Mesendoderm (in vitro differentiated cells): Measurements from ENCODE around the gene GATA2.

Experiments
- DNase-seq: peaks from one replicate; pipeline ENCODE4 v3.0.0; 2013
- H2AK5ac ChIP-seq: 2 replicates; pipeline ENCODE4 v1.6.1; 2013; ENCODE audit warnings: low read length, inconsistent platforms
- H2BK120ac ChIP-seq: 2 replicates; pipeline ENCODE4 v1.6.1; 2013; ENCODE audit warnings: low read depth, mild to moderate bottlenecking, low read length, moderate library complexity, mixed read lengths
- H2BK15ac ChIP-seq: replicated peaks from 2 replicates; pipeline ENCODE4 v1.6.1; 2013; ENCODE audit warnings: low read depth, mild to moderate bottlenecking, moderate library complexity
- H2BK5ac ChIP-seq: 2 replicates; pipeline ENCODE4 v1.6.1; 2013; ENCODE audit warnings: low read length, inconsistent platforms
- H3K18ac ChIP-seq: 2 replicates; pipeline ENCODE4 v1.6.1; 2013; ENCODE audit warnings: mild to moderate bottlenecking, low read length, mixed read lengths
- H3K23ac ChIP-seq: one replicate; pipeline ENCODE4 v1.6.1; 2013; ENCODE audit warnings: low read length
- H3K27ac ChIP-seq: 2 replicates; pipeline ENCODE4 v1.5.1; 2013; ENCODE audit warnings: low read depth, mild to moderate bottlenecking, inconsistent platforms, low read length, moderate library complexity
- H3K27me3 ChIP-seq: 2 replicates; pipeline ENCODE4 v1.6.1; 2013; ENCODE audit warnings: low read length, control low read depth, mild to moderate bottlenecking, inconsistent platforms; ENCODE audit not compliant: insufficient read depth, poor library complexity
- H3K36me3 ChIP-seq: 2 replicates; pipeline ENCODE4 v1.6.1; 2013; ENCODE audit warnings: low read length, inconsistent platforms; ENCODE audit not compliant: control insufficient read depth, insufficient read depth
- H3K4ac ChIP-seq: one replicate; pipeline ENCODE4 v1.6.1; 2013; ENCODE audit warnings: low read depth, mild to moderate bottlenecking, low read length, moderate library complexity
- H3K4me1 ChIP-seq: 2 replicates; pipeline ENCODE4 v1.6.1; 2013; ENCODE audit warnings: low read depth, low read length, inconsistent platforms; ENCODE audit not compliant: control insufficient read depth
- H3K4me2 ChIP-seq: 2 replicates; pipeline ENCODE4 v1.6.1; 2013; ENCODE audit warnings: low read length
- H3K4me3 ChIP-seq: 2 replicates; pipeline ENCODE4 v1.5.1; 2013; ENCODE audit warnings: mild to moderate bottlenecking, low read length
- H3K56ac ChIP-seq: one replicate; pipeline ENCODE4 v1.6.1; 2013; ENCODE audit warnings: low read length
- H3K79me1 ChIP-seq: 2 replicates; pipeline ENCODE4 v1.6.1; 2013; ENCODE audit warnings: low read length, inconsistent platforms
- H3K79me2 ChIP-seq: 2 replicates; pipeline ENCODE4 v1.6.1; 2013; ENCODE audit warnings: mild to moderate bottlenecking, low read length; ENCODE audit not compliant: control insufficient read depth, insufficient read depth
- H3K9ac ChIP-seq: 2 replicates; pipeline ENCODE4 v1.6.1; 2013; ENCODE audit warnings: low read length, inconsistent platforms
- H4K5ac ChIP-seq: one replicate; pipeline ENCODE4 v1.6.1; 2013; ENCODE audit warnings: low read length
- H4K8ac ChIP-seq: one replicate; pipeline ENCODE4 v1.6.1; 2013; ENCODE audit warnings: low read depth, mild to moderate bottlenecking, control low read depth, low read length, moderate library complexity
- WGBS: extraction: QIAGEN DNeasy Blood & Tissue Kit; methylation state at CpG from one replicate; pipeline ENCODE4 v1.1.7; 2013; ENCODE audit warnings: low lambda C conversion rate, missing lambda C conversion rate; ENCODE audit not compliant: insufficient coverage; ENCODE audit errors: extremely low coverage; 5-methylcytosine and 5-hydroxymethylcytosine counted together

Gene GATA2

GRCh38 chr3:128468791-128469527 lies 24.0 kb downstream of the GATA2 start:
- H3K79me2 ChIP-seq = no peaks in the 10 kb centered on the region
- no peak overlapping the region for H3K18ac ChIP-seq
- H3K4ac ChIP-seq = no peak overlapping the region
- no peak overlapping the region for H3K4me3 ChIP-seq
- H2BK15ac ChIP-seq = no peak overlapping the region
- H3K27ac ChIP-seq = no peak overlapping the region
- H3K36me3 ChIP-seq = no peaks in the 10 kb centered on the region
- H2BK5ac ChIP-seq = no peak overlapping the region
- H3K27me3 ChIP-seq = peaks cover 16% of the 10 kb centered on the region
- DNase-seq = no peak
- no peak overlapping the region for H4K8ac ChIP-seq
- no CpG with 5 or more reads among the region's 10 CpGs for WGBS
- no peak overlapping the region for H3K4me2 ChIP-seq
- no peak overlapping the region for H2BK120ac ChIP-seq
- no peaks in the 10 kb centered on the region for H3K79me1 ChIP-seq
- H4K5ac ChIP-seq = no peak overlapping the region
- H3K4me1 ChIP-seq = peaks cover 2% of the 10 kb centered on the region
- H3K23ac ChIP-seq = no peak overlapping the region
- H2AK5ac ChIP-seq = peak overlapping the region; percentile 3
- H3K9ac ChIP-seq = no peak overlapping the region
- no peak overlapping the region for H3K56ac ChIP-seq

GRCh38 chr3:128468285-128468790 lies 24.7 kb downstream of the GATA2 start:
- peak; percentile 59 for DNase-seq
- Histone ChIP-seq H2AK5ac (no peak overlapping the region), H3K36me3 (no peaks in the 10 kb centered on the region), H3K4me3 (no peak overlapping the region), H3K18ac (no peak overlapping the region), H3K4me2 (no peak overlapping the region), H4K8ac (no peak overlapping the region), H4K5ac (no peak overlapping the region), H3K9ac (no peak overlapping the region), H3K4ac (no peak overlapping the region), H3K79me2 (no peaks in the 10 kb centered on the region), H3K23ac (no peak overlapping the region), H2BK15ac (no peak overlapping the region), H2BK120ac (no peak overlapping the region), H3K56ac (no peak overlapping the region), H3K27me3 (peaks cover 10% of the 10 kb centered on the region), H2BK5ac (no peak overlapping the region), H3K27ac (no peak overlapping the region), H3K79me1 (no peaks in the 10 kb centered on the region), H3K4me1 (peaks cover 2% of the 10 kb centered on the region)
- no CpG with 5 or more reads among the region's 17 CpGs for WGBS

- no peak within 1 kb of the TSS for H3K56ac ChIP-seq
- H3K23ac ChIP-seq = no peak within 1 kb of the TSS
- no peak within 1 kb of the TSS for H3K9ac ChIP-seq
- no peak within 1 kb of the TSS for H3K4ac ChIP-seq
- no CpG with 5 or more reads among the region's 14 CpGs for WGBS
- H3K27ac ChIP-seq = no peak within 1 kb of the TSS
- H3K18ac ChIP-seq = no peak within 1 kb of the TSS
- H3K36me3 ChIP-seq = no peaks in the 10 kb centered on the region
- H3K27me3 ChIP-seq = peaks cover 6% of the 10 kb centered on the region
- no peaks in the 10 kb centered on the region for H3K79me1 ChIP-seq
- H2AK5ac ChIP-seq = no peak within 1 kb of the TSS
- no peak for DNase-seq
- no peak within 1 kb of the TSS for H3K4me3 ChIP-seq
- no peak within 1 kb of the TSS for H2BK15ac ChIP-seq
- H3K4me1 ChIP-seq = peaks cover 2% of the 10 kb centered on the region
- H2BK120ac ChIP-seq = no peak within 1 kb of the TSS
- no peaks in the 10 kb centered on the region for H3K79me2 ChIP-seq
- no peak within 1 kb of the TSS for H2BK5ac ChIP-seq
- no peak within 1 kb of the TSS for H4K5ac ChIP-seq
- no peak within 1 kb of the TSS for H4K8ac ChIP-seq
- H3K4me2 ChIP-seq = no peak within 1 kb of the TSS
These were observed 26.0 kb downstream of the GATA2 start, which contains the start of gene DNAJB8 for GRCh38 chr3:128466840-128467541. DNAJB8 (minus strand) TSS chr3:128466890; CDS start chr3:128463245, 3,645 bp downstream.

- H4K5ac ChIP-seq = no peak overlapping the region
- no peaks in the 10 kb centered on the region for H3K36me3 ChIP-seq
- H2BK120ac ChIP-seq = no peak overlapping the region
- H3K4me3 ChIP-seq = no peak overlapping the region
- no peak overlapping the region for H3K23ac ChIP-seq
- H2AK5ac ChIP-seq = no peak overlapping the region
- H3K18ac ChIP-seq = no peak overlapping the region
- no peak overlapping the region for H3K9ac ChIP-seq
- H3K79me1 ChIP-seq = no peaks in the 10 kb centered on the region
- no peak for DNase-seq
- H3K4me1 ChIP-seq = peaks cover 2% of the 10 kb centered on the region
- H4K8ac ChIP-seq = no peak overlapping the region
- H3K79me2 ChIP-seq = no peaks in the 10 kb centered on the region
- no peak overlapping the region for H2BK15ac ChIP-seq
- H3K27ac ChIP-seq = no peak overlapping the region
- no peak overlapping the region for H3K4ac ChIP-seq
- H3K27me3 ChIP-seq = no peaks in the 10 kb centered on the region
- no CpG with 5 or more reads among the region's 1 CpG for WGBS
- H3K4me2 ChIP-seq = no peak overlapping the region
- no peak overlapping the region for H3K56ac ChIP-seq
- no peak overlapping the region for H2BK5ac ChIP-seq
These were observed 28.3 kb downstream of the GATA2 start for GRCh38 chr3:128464702-128465101.

- Histone ChIP-seq H3K4ac (no peak overlapping the region), H2AK5ac (no peak overlapping the region), H2BK120ac (no peak overlapping the region), H3K27ac (no peak overlapping the region), H4K5ac (no peak overlapping the region), H3K27me3 (no peaks in the 10 kb centered on the region), H2BK15ac (no peak overlapping the region), H3K18ac (no peak overlapping the region), H4K8ac (no peak overlapping the region), H3K4me1 (peaks cover 2% of the 10 kb centered on the region), H3K4me3 (no peak overlapping the region), H3K9ac (no peak overlapping the region), H3K79me1 (no peaks in the 10 kb centered on the region), H2BK5ac (no peak overlapping the region), H3K56ac (no peak overlapping the region), H3K79me2 (no peaks in the 10 kb centered on the region), H3K36me3 (no peaks in the 10 kb centered on the region), H3K23ac (no peak overlapping the region), H3K4me2 (no peak overlapping the region)
- DNase-seq = no peak
- no CpG with 5 or more reads among the region's 7 CpGs for WGBS
These were observed 28.8 kb downstream of the GATA2 start for GRCh38 chr3:128464188-128464587.
